SW 1271 (cell line): Measurements from ENCODE around the gene PROZ.
"Not testable (repeated sequence)": the region's sequence is repeated elsewhere in the genome, so short reads cannot be mapped to it uniquely, and the experiment has no call there.

Experiments used
- DNase-seq, 2 experiments: peaks; one replicate each; lab custom pipeline; 2025; lab: John Stamatoyannopoulos, UW

PROZ gene

GRCh38 chr13:113157206-113157928 is 1.1 kb upstream of the PROZ start:
- no peak for DNase-seq

- DNase-seq = no peak
Measured at GRCh38 chr13:113158946-113159345, 498 bp downstream of the PROZ start.

- no peak for DNase-seq
Measured at GRCh38 chr13:113159701-113160100, 1.3 kb downstream of the PROZ start.

GRCh38 chr13:113160983-113161382 is 2.5 kb downstream of the PROZ start:
- DNase-seq = no peak

DNA sequence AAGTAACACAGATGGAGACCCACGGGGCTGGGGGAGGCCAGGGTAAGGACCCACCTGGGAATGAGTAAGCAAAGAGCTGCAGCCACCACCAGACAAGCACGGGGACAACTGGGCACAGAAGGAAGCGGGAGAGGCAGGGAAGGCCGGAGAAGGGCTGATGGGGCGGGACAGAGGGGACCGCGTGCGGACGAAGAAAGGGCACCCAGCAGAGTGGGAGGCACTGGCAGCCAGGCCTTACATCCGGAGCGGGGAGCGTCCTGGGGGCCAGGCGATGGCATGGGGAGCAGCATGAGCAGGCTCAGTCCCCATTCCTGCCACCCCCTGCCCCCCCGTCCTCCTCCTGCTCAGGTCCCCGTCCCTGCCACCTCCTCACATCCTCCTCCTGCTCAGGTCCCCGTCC is 3.0 kb downstream of the PROZ start:
- DNase-seq = no peak

- not testable (repeated sequence) for DNase-seq
Measured at GRCh38 chr13:113161975-113162374, 3.5 kb downstream of the PROZ start.

DNA sequence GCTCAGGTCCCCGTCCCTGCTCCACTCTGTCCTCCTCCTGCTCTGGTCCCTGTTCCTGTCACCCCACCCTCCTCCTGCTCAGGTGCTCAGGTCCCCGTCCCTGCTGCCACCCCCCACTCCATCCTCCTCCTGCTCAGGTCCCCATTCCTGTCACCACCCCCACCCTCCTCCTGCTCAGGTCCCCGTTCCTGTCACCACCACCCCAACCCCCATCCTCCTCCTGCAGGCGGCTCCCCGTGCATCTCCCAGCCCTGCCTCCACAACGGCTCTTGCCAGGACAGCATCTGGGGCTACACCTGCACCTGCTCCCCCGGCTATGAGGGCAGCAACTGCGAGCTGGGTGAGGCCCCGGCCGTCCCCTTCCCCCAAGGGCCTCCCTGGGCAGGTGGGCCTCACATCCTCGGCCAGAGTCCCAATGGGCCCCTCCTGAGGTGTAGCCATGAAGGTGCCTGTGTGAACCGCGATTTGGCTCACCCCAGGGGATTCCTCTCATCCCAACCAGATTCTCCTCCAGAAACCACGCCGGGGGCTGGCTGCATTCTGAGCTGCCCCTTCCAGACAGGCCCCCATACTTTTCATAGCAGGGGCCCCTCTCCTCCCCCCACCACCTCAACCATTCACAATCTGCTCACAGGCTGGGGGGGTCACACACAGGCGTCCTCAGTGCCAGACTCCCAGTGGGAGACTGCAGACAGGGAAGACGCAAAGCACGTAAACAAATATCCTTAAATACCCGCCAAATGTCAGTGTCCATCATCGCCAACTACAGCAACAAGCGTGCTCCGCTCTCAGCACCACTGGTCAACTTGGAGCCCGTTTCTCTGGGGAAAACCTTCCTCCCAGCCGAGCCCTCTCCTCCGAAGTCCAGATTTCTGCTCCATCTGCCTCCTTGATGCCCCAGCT is 4.6 kb downstream of the PROZ start:
- no peak for DNase-seq

GRCh38 chr13:113164492-113164891 is 6.0 kb downstream of the PROZ start:
- no peak for DNase-seq

GRCh38 chr13:113166266-113166665 is 7.8 kb downstream of the PROZ start:
- DNase-seq = no peak

- no peak for DNase-seq
Measured at GRCh38 chr13:113166681-113167080, 8.2 kb downstream of the PROZ start.

DNA sequence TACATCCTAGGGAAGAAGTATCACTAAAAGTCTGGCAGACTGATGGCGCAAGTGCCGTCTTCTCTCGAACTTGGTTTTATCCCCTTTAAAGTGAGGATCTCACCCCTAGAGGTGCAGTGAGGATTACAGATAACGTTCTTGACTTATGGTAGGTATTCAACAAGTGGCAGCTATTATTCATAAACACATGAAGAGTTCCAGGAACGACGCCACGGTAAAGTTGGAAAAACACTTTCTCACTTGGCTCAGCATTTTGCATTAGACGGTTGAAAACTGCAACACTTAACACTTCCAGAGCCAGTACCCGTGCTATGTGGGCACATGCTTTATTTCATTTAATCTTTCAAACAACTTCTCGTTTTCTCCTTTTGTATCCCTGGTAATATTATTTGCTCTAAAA is 8.7 kb downstream of the PROZ start:
- no peak for DNase-seq

DNA sequence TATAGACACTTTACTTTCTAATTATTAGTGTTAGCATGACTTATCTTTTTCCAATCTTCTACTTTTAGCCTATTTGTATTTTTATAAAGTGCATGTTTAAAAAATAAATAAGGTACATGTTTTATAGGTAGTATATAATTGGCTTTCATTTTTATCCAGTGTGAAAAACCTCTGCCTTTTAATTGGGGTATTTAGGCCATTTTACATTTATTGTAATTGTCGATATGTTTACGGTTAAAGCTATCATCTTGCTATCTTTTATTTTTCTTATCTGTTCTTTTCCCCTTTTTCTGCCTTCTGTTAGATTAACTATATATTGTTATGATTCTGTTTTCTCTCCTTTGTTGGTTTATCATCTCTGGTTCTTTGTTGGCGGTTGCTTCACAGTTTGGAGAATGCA is 9.1 kb downstream of the PROZ start:
- DNase-seq = no peak

GRCh38 chr13:113168211-113168610 is 9.8 kb downstream of the PROZ start:
- no peak for DNase-seq

GRCh38 chr13:113169277-113170272 is 11.1 kb downstream of the PROZ start:
- DNase-seq = no peak

DNA sequence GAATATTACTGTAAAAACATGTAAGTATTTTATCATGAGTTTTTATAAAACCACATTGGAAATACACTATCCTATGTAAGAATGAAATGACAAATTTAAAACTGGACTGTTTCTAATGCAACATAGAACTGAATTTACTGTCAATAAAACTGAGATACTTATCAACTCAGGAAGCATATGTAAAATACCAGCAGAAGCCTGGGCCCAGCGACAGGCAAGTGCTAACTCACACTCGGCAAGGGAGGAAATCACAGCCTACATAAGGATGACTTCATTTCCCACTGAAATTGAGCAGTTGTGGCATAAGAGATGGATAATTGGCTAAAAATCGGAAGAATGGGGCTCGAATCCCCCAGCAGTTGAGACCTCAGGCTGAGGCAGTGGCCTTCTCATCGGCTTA is 12.1 kb downstream of the PROZ start:
- no peak for DNase-seq

DNA sequence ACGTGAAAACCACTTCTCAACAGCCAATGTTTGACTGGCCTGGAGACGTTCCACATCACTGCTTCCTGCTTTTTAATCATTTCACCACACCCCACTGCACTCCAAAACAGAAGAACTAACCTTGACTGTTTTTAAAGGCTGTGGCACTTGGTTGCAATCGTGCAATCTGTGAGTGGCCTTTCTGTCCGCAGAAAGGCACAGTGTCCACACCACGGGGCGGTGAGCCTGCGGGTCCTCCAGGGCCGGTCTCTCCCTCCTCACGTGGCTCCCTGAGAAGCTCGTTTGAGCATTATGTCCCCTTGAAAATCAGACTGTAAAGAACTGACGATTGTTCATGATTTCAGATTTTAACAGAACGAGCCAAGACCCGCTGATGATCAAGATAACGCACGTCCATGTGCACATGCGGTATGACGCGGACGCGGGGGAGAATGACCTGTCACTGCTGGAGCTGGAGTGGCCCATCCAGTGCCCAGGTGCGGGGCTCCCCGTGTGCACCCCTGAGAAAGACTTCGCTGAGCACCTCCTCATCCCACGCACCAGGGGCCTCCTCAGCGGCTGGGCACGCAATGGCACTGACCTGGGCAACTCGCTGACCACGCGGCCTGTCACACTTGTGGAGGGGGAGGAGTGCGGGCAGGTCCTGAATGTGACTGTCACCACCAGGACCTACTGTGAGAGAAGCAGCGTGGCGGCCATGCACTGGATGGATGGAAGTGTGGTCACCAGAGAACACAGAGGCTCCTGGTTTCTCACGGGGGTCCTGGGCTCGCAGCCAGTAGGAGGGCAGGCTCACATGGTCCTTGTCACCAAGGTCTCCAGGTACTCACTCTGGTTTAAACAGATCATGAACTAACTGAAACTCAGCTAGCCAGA is 13.0 kb downstream of the PROZ start:
- no peak for DNase-seq

GRCh38 chr13:113172419-113172926 is 14.0 kb downstream of the PROZ start:
- no peak for DNase-seq

DNA sequence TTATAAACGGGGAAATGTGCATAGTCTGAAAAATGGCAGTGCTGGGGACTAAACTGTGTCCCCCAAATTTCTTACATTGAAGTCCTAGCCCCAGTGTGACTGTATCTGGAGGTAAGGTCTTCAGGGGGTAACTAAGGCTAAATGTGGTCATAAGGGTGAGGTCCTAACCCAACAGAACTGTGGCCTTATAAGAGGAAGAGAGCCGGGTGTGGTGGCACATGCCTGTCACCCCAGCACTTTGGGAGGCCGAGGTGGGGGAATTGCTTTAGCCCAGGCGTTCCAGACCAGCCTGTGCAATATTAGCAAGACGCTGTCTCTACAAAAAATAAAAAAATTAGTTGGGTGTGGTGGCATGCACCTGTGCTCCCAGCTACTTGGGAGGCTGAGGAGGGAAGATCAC is 17.8 kb downstream of the PROZ start:
- DNase-seq = no peak

- DNase-seq = no peak
Measured at GRCh38 chr13:113176822-113177221, 18.4 kb downstream of the PROZ start.

GRCh38 chr13:113178070-113178895 is 19.8 kb downstream of the PROZ start:
- DNase-seq = peak; percentile 1
